Smooth muscle cell (in vitro differentiated cells): ENCODE data around the gene AMBP. TPM values are rescaled to one million over a fixed set of nuclear protein-coding genes. Genes with fewer than 3 reads are reported as not detected.

ENCODE experiments used
- DNase-seq: peaks from one replicate; lab custom pipeline; 2025; ENCODE audit not compliant: unreplicated experiment; lab: John Stamatoyannopoulos, UW
- H2AFZ ChIP-seq: fragments of 200-600 bp; sonication (generic); 2 replicates; pipeline ENCODE4 v1.6.0; 2016; ENCODE audit warnings: antibody characterized with exemption, low read depth, mild to moderate bottlenecking
- H3F3A ChIP-seq: fragments of 200-600 bp; sonication (generic); 2 replicates; pipeline ENCODE4 v1.6.0; 2017; ENCODE audit warnings: antibody characterized with exemption, low read depth
- H3K27ac ChIP-seq: fragments of 200-600 bp; sonication (generic); 2 replicates; pipeline ENCODE4 v1.5.1; 2016; ENCODE audit warnings: low read depth, mild to moderate bottlenecking
- H3K27me3 ChIP-seq: fragments of 200-600 bp; sonication (generic); 2 replicates; pipeline ENCODE4 v1.6.1; 2016; ENCODE audit warnings: low read depth, mild to moderate bottlenecking
- H3K36me3 ChIP-seq: fragments of 200-600 bp; sonication (generic); 2 replicates; pipeline ENCODE4 v1.5.1; 2016; ENCODE audit warnings: low read depth
- H3K4me1 ChIP-seq: fragments of 200-600 bp; sonication (generic); 2 replicates; pipeline ENCODE4 v1.5.1; 2016; ENCODE audit warnings: low read depth
- H3K4me2 ChIP-seq: fragments of 200-600 bp; sonication (generic); 2 replicates; pipeline ENCODE4 v1.6.0; 2016; ENCODE audit warnings: mild to moderate bottlenecking
- H3K4me3 ChIP-seq: fragments of 200-600 bp; sonication (generic); 2 replicates; pipeline ENCODE4 v1.5.1; 2016; ENCODE audit warnings: mild to moderate bottlenecking
- H3K79me2 ChIP-seq: fragments of 200-600 bp; sonication (generic); 2 replicates; pipeline ENCODE4 v1.6.0; 2016; ENCODE audit warnings: low read depth, mild to moderate bottlenecking
- H3K9ac ChIP-seq: fragments of 200-600 bp; sonication (generic); 2 replicates; pipeline ENCODE4 v1.6.0; 2016; ENCODE audit warnings: low read depth
- H3K9me3 ChIP-seq: fragments of 200-600 bp; sonication (generic); replicated peaks from 2 replicates; pipeline ENCODE4 v1.5.1; 2016; ENCODE audit warnings: low read depth
- H4K20me1 ChIP-seq: fragments of 200-600 bp; sonication (generic); 2 replicates; pipeline ENCODE4 v1.6.0; 2016; ENCODE audit warnings: low read depth
- WGBS: methylation state at CpG from one replicate; pipeline ENCODE4 v1.1.7; 2016; ENCODE audit warnings: low lambda C conversion rate; 5-methylcytosine and 5-hydroxymethylcytosine counted together
- polyA plus RNA-seq: library from polyadenylated mRNA; unstranded; fragments of >200 nt; fragmentation: Nextera tagmentation; extraction: Ambion mirVana; gene quantifications from 2 replicates; pipeline ENCODE4 v1.2.1, GENCODE V29; 2016
- total RNA-seq: library from RNA; depleted of rRNA; stranded (reverse); fragments of >200 nt; gene quantifications from 2 replicates; pipeline ENCODE4 v1.2.3, GENCODE V29; 2014
- TF ChIP-seq, protein P1 (sequence below): fragments of 200-600 bp; sonication (generic); IDR thresholded peaks from 2 replicates; pipeline ENCODE4 v1.5.1; 2017; ENCODE audit warnings: borderline replicate concordance, mild to moderate bottlenecking, antibody characterized with exemption; ENCODE audit not compliant: insufficient read depth, poor library complexity, severe bottlenecking

The AMBP gene
- total and polyA plus RNA-seq, 2 experiments from 2014 or later = 0.35 TPM; not detected in 1

GRCh38 chr9:114015607-114016006 lies 62.5 kb downstream of the AMBP start:
- Histone ChIP-seq H4K20me1 (no peaks in the 10 kb centered on the region), H3K9ac (no peak overlapping the region), H2AFZ (no peak overlapping the region), H3K27ac (no peak overlapping the region), H3F3A (no peaks in the 10 kb centered on the region), H3K27me3 (no peaks in the 10 kb centered on the region), H3K4me3 (no peak overlapping the region), H3K79me2 (no peaks in the 10 kb centered on the region), H3K4me1 (no peaks in the 10 kb centered on the region), H3K4me2 (no peak overlapping the region), H3K36me3 (peaks cover 10% of the 10 kb centered on the region), H3K9me3 (no peaks in the 10 kb centered on the region)
- DNase-seq = no peak
- TF ChIP-seq, protein P1, sequence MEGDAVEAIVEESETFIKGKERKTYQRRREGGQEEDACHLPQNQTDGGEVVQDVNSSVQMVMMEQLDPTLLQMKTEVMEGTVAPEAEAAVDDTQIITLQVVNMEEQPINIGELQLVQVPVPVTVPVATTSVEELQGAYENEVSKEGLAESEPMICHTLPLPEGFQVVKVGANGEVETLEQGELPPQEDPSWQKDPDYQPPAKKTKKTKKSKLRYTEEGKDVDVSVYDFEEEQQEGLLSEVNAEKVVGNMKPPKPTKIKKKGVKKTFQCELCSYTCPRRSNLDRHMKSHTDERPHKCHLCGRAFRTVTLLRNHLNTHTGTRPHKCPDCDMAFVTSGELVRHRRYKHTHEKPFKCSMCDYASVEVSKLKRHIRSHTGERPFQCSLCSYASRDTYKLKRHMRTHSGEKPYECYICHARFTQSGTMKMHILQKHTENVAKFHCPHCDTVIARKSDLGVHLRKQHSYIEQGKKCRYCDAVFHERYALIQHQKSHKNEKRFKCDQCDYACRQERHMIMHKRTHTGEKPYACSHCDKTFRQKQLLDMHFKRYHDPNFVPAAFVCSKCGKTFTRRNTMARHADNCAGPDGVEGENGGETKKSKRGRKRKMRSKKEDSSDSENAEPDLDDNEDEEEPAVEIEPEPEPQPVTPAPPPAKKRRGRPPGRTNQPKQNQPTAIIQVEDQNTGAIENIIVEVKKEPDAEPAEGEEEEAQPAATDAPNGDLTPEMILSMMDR = no peak
- WGBS = 98% methylated on average over 2 of the region's 2 CpGs

- no peaks in the 10 kb centered on the region for H3F3A ChIP-seq
- H2AFZ ChIP-seq = no peak overlapping the region
- no peak overlapping the region for H3K4me3 ChIP-seq
- H3K27ac ChIP-seq = no peak overlapping the region
- H3K79me2 ChIP-seq = no peaks in the 10 kb centered on the region
- DNase-seq = no peak
- peaks cover 9% of the 10 kb centered on the region for H3K36me3 ChIP-seq
- no peaks in the 10 kb centered on the region for H4K20me1 ChIP-seq
- no peak overlapping the region for H3K4me2 ChIP-seq
- no peaks in the 10 kb centered on the region for H3K4me1 ChIP-seq
- no peak overlapping the region for H3K9ac ChIP-seq
- no peaks in the 10 kb centered on the region for H3K9me3 ChIP-seq
- TF ChIP-seq, protein P1 = no peak
- no peaks in the 10 kb centered on the region for H3K27me3 ChIP-seq
These were observed 64.1 kb downstream of the AMBP start for GRCh38 chr9:114014044-114014443.

GRCh38 chr9:114012126-114012525 lies 66.0 kb downstream of the AMBP start:
- Histone ChIP-seq H3K4me1 (no peaks in the 10 kb centered on the region), H3F3A (no peaks in the 10 kb centered on the region), H3K9ac (no peak overlapping the region), H4K20me1 (no peaks in the 10 kb centered on the region), H3K9me3 (no peaks in the 10 kb centered on the region), H3K27me3 (no peaks in the 10 kb centered on the region), H3K36me3 (peaks cover 9% of the 10 kb centered on the region), H3K4me3 (no peak overlapping the region), H3K4me2 (no peak overlapping the region), H3K79me2 (no peaks in the 10 kb centered on the region), H2AFZ (no peak overlapping the region), H3K27ac (no peak overlapping the region)
- 92% methylated on average over 2 of the region's 2 CpGs for WGBS
- DNase-seq = no peak
- TF ChIP-seq, protein P1 = no peak

DNA sequence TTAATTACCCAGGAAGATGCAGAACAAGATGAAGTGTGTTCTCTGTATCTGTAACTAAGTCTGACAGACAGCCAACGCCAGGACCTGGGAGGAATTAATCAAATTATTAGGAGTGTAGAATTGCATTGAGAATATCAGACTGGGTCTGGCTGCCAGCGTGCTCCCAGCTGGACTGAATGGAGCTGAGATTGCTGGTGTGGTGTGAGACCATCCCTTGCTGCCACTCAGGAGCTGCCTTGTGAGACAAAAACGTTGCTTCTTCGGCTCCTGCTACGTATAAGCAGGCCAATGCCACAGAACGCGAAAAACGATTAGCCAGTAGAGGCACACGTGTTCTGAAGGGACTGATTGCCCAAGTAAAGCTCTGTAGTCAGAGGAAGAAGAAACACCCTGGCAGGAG lies 66.8 kb downstream of the AMBP start:
- no peaks in the 10 kb centered on the region for H4K20me1 ChIP-seq
- H3K4me2 ChIP-seq = no peak overlapping the region
- no peaks in the 10 kb centered on the region for H3K27me3 ChIP-seq
- no peak overlapping the region for H3K9ac ChIP-seq
- WGBS = 84% methylated on average over 9 of the region's 9 CpGs
- no peak overlapping the region for H2AFZ ChIP-seq
- H3K79me2 ChIP-seq = no peaks in the 10 kb centered on the region
- peaks cover 9% of the 10 kb centered on the region for H3K36me3 ChIP-seq
- H3K9me3 ChIP-seq = no peaks in the 10 kb centered on the region
- TF ChIP-seq, protein P1 = no peak
- no peak overlapping the region for H3K4me3 ChIP-seq
- no peaks in the 10 kb centered on the region for H3F3A ChIP-seq
- no peaks in the 10 kb centered on the region for H3K4me1 ChIP-seq
- DNase-seq = no peak
- H3K27ac ChIP-seq = no peak overlapping the region
